GM23248 (cell line): ENCODE data around the gene DNAH2.

Experiments used
- EZH2 ChIP-seq: fragments of 200-600 bp; sonication (generic); IDR thresholded peaks from 2 replicates; pipeline ENCODE4 v1.6.1; 2018; ENCODE audit warnings: antibody characterized with exemption, mild to moderate bottlenecking; ENCODE audit not compliant: insufficient read depth, poor library complexity, severe bottlenecking
- EZH2phosphoT487 ChIP-seq: fragments of 200-600 bp; sonication (generic); IDR thresholded peaks from 2 replicates; pipeline ENCODE4 v1.6.1; 2018; ENCODE audit warnings: antibody characterized with exemption, moderate library complexity, mild to moderate bottlenecking, low read depth; ENCODE audit not compliant: insufficient read depth

DNA sequence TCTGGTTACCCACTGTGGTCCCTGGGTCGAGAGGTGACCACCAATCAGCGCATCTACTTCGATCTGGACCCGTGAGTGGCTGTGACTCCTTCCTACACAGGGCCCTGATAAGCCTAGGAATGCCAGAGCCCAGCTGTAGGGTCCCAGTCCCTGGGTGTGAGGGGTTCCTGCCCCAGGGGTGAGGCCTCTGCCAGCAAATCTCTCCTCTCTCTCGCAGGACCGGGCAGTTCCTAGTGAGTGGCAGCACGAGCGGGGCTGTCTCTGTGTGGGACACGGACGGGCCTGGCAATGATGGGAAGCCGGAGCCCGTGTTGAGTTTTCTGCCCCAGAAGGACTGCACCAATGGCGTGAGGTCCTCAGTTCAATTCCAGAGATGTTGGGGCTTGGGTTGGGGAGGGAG, 14.8 kb upstream of the DNAH2 start:
- no peak for TF ChIP-seq EZH2
- TF ChIP-seq EZH2phosphoT487, result no peak
